Measurements from ENCODE around the gene FGF22.
A peak's percentile ranks its signal among the peaks of the same experiment; 100 is the strongest.

The FGF22 gene

DNA sequence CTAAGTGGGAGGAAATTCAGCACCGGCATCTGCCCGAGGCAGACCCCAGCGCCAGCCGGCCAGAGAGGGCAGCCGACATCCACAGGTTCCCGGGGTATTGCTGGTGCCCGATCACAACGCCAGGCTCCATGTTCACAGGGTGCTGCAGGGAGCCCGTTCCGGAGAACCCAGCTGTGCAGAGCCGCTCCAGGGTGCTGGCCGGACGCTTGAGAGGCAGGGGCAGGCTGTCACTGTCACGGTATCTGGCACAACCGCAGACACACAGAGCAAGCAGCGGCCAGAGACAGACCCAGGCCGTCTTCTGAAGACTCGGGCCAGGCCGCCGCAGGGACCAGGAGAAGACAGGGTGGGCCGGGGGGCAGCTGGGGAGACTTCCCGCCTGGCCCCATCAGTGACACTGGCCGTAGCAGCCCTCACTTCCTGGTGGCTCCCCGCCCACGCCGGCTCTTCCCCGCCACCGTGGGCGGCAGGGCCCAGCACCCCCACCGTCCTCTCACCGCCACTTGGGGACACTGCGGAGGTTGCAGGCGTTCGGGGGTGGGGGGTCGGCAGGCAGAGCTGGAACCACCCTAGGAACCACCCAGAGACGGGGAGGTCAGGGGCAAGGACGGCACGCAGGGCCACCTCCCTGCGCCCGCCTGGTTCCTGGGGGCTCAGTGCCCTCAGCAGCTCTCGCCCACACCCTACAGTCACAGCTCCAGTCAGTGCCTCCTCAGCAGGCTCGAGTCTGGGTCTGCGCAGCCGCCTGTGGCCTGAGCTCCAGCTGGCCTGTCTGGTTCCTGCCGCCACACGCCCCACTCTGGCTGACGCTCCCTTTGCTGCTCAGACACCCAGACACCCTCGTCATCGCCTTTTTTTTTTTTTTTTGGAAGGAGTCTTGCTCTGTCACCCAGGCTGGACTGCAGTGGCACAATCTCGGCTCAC, 19.5 kb downstream of the FGF22 start:
- POLR2A ChIA-PET: no interaction called here
- TF ChIP-seq, protein P1, sequence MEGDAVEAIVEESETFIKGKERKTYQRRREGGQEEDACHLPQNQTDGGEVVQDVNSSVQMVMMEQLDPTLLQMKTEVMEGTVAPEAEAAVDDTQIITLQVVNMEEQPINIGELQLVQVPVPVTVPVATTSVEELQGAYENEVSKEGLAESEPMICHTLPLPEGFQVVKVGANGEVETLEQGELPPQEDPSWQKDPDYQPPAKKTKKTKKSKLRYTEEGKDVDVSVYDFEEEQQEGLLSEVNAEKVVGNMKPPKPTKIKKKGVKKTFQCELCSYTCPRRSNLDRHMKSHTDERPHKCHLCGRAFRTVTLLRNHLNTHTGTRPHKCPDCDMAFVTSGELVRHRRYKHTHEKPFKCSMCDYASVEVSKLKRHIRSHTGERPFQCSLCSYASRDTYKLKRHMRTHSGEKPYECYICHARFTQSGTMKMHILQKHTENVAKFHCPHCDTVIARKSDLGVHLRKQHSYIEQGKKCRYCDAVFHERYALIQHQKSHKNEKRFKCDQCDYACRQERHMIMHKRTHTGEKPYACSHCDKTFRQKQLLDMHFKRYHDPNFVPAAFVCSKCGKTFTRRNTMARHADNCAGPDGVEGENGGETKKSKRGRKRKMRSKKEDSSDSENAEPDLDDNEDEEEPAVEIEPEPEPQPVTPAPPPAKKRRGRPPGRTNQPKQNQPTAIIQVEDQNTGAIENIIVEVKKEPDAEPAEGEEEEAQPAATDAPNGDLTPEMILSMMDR (IDR thresholded peaks at IDR 0.05; ENCODE audit: control extremely low read depth, extremely low read depth, low read depth, missing control alignments): no peak
- CTCF ChIA-PET: interaction anchor here (1.9 kb wide), 1 partner anchor 75 kb away, joined by 8 read pairs; no protein-coding TSS in a partner anchor
- no peak for DNase-seq (ENCODE audit: extremely low spot score)

DNA sequence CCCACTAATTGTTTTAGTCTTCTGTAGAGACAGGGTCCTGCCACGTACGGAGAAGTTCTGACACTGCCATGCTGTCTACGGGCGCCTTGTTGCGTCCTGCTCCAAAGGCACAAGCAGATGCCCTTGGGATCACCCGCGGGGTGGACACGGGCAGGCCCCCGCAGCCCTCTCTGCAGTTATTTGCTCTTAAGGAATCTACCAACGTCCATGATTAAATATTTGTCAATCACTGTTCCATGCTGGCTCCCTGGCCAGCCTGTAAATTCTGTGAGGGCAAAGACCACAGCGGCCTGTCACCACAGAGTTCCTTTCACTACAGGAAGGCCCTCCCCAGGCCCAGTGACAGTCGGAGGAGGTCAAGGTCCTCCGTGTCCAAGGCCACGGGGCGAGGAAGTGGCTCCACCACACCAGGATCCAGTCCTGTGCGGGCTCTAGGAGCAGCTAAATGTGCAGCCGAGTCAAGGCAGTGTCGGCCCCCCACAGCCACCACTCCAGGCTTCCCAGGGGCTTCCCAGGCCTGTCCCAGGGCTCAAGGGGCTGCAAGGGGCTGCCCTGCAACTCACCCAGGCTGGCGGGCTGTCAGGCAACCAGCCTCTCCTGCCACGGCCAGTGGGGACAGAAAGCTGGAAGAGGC, 21.2 kb downstream of the FGF22 start:
- no peak for DNase-seq (ENCODE audit: extremely low spot score)
- POLR2A ChIA-PET: no interaction called here
- CTCF ChIA-PET: interaction anchor here (0.9 to 1.9 kb wide), 4 partner anchors 11 to 76 kb away, joined by 3 to 8 read pairs (median 4); no protein-coding TSS in a partner anchor
- TF ChIP-seq, protein P1 (IDR thresholded peaks at IDR 0.05; ENCODE audit: control extremely low read depth, extremely low read depth, low read depth, missing control alignments): no peak

DNA sequence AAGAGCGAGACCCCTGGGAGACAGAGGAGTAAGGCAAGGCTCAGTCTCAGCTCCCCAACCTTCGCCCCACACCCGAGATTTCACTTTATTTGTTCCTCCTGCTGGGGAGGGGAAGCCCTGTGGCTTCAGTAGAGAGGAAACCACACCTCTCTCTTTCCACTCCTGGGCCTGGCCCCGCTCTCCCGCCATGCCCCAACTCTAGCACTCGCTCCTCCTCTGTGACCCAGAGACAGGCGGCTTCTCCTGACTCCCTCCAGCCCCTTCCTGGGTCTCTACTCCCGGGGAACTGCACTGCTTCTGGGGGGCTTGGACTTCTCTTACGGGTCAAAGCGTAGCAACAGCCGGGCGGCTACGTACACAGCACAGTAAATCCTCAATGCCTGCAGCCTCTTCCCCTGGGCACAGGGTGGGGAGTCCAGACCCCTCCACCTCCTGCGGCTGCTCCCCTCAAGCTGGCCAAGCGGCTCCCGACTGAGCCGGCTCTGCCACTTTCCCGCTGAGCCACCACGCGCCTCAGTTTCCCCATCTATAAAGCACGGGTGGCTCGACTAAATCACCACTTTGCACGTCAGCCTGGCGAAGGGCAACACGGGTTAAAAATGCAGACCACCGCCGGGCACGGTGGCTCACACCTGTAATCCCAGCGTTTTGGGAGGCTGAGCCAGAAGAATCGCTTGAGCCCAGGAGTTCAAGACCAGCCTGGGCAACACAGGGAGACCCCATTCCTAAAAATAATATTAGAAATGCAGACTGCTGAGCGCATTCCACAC, 21.9 kb downstream of the FGF22 start:
- POLR2A ChIA-PET: no interaction called here
- CTCF ChIA-PET: interaction anchor here (1.1 to 1.9 kb wide), 2 partner anchors 11 to 77 kb away, joined by 3 to 8 read pairs; no protein-coding TSS in a partner anchor
- TF ChIP-seq, protein P1 (IDR thresholded peaks at IDR 0.05; ENCODE audit: control extremely low read depth, extremely low read depth, low read depth, missing control alignments): no peak
- DNase-seq (ENCODE audit: extremely low spot score): peak; percentile 85

DNA sequence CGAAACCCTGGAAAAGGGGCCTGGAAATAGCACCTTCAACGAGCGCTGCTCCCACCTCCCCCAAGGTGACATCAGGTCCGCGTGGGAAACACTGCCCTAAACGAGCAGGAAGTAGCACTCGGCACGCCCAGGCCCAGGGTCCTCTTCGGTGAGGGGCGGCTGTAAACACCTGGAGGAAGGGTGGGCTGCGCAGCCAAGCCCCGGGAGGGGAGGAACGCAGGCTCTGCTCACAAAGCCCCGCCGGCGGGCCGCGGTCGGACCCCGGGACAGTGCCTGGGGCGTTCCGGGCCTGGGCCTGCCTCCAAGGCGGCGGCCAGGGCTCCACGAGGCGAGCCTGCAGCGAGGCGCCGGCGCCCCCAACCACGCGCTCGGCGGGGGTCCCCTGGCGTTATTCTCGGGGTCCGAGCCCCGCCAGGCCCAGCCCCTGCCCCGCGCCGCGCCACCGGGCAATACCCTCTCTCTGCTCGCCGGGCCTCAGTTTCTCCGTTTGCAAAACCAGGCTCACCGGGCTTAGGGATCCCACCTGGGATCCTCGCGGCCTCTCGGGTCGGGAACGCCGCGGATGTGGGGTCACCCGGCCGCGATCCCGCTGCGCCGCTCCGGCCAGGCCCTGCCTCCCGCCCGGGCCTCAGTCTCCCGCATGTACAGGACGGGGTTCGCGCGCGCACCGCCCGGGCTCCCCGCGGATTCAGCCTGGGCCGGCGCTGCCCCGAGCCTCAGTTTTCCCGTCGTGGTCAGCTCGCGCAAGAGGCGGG, 22.7 kb downstream of the FGF22 start:
- ChIA-PET CTCF (interaction anchor here (0.9 kb wide), 1 partner anchor 17 kb away, joined by 5 read pairs; no protein-coding TSS in a partner anchor), POLR2A (no interaction called here)
- peak; percentile 79 for DNase-seq (ENCODE audit: extremely low spot score)
- TF ChIP-seq, protein P1 (IDR thresholded peaks at IDR 0.05; ENCODE audit: control extremely low read depth, extremely low read depth, low read depth, missing control alignments): no peak

DNA sequence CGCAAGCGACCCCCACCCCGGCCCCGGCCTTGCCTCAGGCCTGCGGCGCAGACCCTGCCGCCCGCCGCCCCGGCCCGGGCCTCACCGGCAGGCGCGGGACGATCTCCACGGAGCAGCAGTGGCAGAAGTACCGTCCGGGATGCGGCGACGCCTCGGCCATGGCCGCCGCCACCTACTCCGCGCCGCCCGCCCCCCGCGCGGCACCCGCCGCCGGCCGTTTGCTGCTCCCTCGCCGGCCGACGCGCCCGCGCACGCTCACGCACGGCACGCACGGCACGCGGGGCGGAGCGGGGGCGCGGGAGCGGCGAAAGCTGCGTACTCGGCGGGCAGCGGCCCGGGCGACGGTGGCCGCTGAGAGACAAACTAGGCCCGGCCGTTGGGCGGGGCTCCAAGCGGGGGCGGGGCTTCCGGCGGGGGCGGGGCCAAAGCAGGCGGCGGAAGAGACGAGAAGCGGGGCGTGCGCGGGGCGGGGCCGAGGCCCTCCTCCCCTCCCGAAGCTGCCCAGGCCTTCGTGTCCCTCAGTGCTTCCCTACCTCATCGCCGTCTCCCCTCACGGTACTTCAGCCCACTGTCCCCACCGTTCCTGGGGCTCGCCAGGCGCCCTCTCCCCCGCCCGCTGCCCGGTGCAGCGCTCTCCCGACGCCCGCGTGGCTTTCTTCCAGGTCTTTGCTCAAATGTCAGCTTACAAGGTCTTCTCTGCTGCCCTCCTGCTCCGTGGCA, 23.4 kb downstream of the FGF22 start, which contains the start of gene RNF126:
RNF126 (minus strand) TSS at position 253 of the 720 bp plus-strand sequence; CDS start at position 160, 93 bp downstream.
- ChIA-PET CTCF (interaction anchor here (0.7 to 1.5 kb wide), 4 partner anchors 14 to 71 kb away, joined by 3 to 8 read pairs (median 4); partner anchors contain the start of gene POLRMT), POLR2A (no interaction called here)
- peak; percentile 98 for DNase-seq (ENCODE audit: extremely low spot score)
- TF ChIP-seq, protein P1 (IDR thresholded peaks at IDR 0.05; ENCODE audit: control extremely low read depth, extremely low read depth, low read depth, missing control alignments): no peak

All from GM10248 (cell line).